DOHH2 (cell line): ENCODE results near the gene NRF1.

Experiments used
- H3F3A ChIP-seq: fragments of 200-600 bp; sonication (generic), shearing (Covaris generic); 2 replicates; pipeline ENCODE4 v1.6.0; 2016; ENCODE audit warnings: antibody characterized with exemption, mild to moderate bottlenecking; ENCODE audit not compliant: control insufficient read depth, insufficient read depth
- H3K27ac ChIP-seq: fragments of 200-600 bp; sonication (generic); 2 replicates; pipeline ENCODE4 v1.5.1; 2014; ENCODE audit warnings: low read depth, mild to moderate bottlenecking, low read length, moderate library complexity
- H3K27me3 ChIP-seq: fragments of 200-600 bp; sonication (generic); 2 replicates; pipeline ENCODE4 v1.6.1; 2014; ENCODE audit warnings: mild to moderate bottlenecking, low read length, mixed read lengths; ENCODE audit not compliant: control insufficient read depth
- H3K36me3 ChIP-seq: fragments of 200-600 bp; sonication (generic); 2 replicates; pipeline ENCODE4 v1.6.1; 2014; ENCODE audit warnings: mild to moderate bottlenecking, low read length, moderate library complexity, mixed read lengths; ENCODE audit not compliant: control insufficient read depth
- H3K4me1 ChIP-seq: fragments of 200-600 bp; sonication (generic); 2 replicates; pipeline ENCODE4 v1.6.1; 2014; ENCODE audit warnings: mild to moderate bottlenecking, low read length, mixed read lengths; ENCODE audit not compliant: control insufficient read depth
- H3K4me2 ChIP-seq: fragments of 200-600 bp; sonication (generic); 2 replicates; pipeline ENCODE4 v1.6.0; 2014; ENCODE audit warnings: mild to moderate bottlenecking, low read length, moderate library complexity
- H3K4me3 ChIP-seq: fragments of 200-600 bp; sonication (generic); 2 replicates; pipeline ENCODE4 v1.5.1; 2014; ENCODE audit warnings: mild to moderate bottlenecking, low read length, mixed read lengths
- H3K79me2 ChIP-seq: fragments of 200-600 bp; sonication (generic); 2 replicates; pipeline ENCODE4 v1.6.1; 2014; ENCODE audit warnings: mild to moderate bottlenecking, low read length, mixed read lengths; ENCODE audit not compliant: control insufficient read depth
- H3K9me2 ChIP-seq: fragments of 200-600 bp; sonication (generic); replicated peaks from 2 replicates; pipeline ENCODE4 v1.6.1; 2014; ENCODE audit warnings: mild to moderate bottlenecking, low read length, mixed read lengths; ENCODE audit not compliant: control insufficient read depth
- H3K9me3 ChIP-seq: fragments of 200-600 bp; sonication (generic); 2 replicates; pipeline ENCODE4 v1.6.1; 2014; ENCODE audit warnings: antibody characterized with exemption, low read length, mixed read lengths; ENCODE audit not compliant: control insufficient read depth, insufficient read depth
- H4K20me1 ChIP-seq: fragments of 200-600 bp; sonication (generic); 2 replicates; pipeline ENCODE4 v1.6.0; 2014; ENCODE audit warnings: low read depth, mild to moderate bottlenecking, antibody characterized with exemption, low read length, moderate library complexity; ENCODE audit not compliant: control insufficient read depth, insufficient read depth
- CTCF ChIP-seq: fragments of 200-600 bp; sonication (generic); IDR thresholded peaks from one replicate; pipeline ENCODE4 v1.5.1; 2014; ENCODE audit warnings: antibody characterized with exemption, mild to moderate bottlenecking, low read depth, low read length; ENCODE audit not compliant: poor library complexity, severe bottlenecking
- EZH2phosphoT487 ChIP-seq: fragments of 200-600 bp; sonication (generic); IDR thresholded peaks from 2 replicates; pipeline ENCODE4 v1.6.1; 2017; ENCODE audit warnings: borderline replicate concordance, mild to moderate bottlenecking, antibody characterized with exemption, low read length, moderate library complexity, mixed read lengths

Gene NRF1

GRCh38 chr7:129800901-129801300 is 189.4 kb downstream of the NRF1 start:
- no peaks in the 10 kb centered on the region for H3K79me2 ChIP-seq
- no peaks in the 10 kb centered on the region for H3F3A ChIP-seq
- H3K27me3 ChIP-seq, result peaks cover 9% of the 10 kb centered on the region

GRCh38 chr7:129801882-129802281 is 190.4 kb downstream of the NRF1 start:
- TF ChIP-seq EZH2phosphoT487, result no peak
- no peaks in the 10 kb centered on the region for H3F3A ChIP-seq
- H3K9me2 ChIP-seq, result no peaks in the 10 kb centered on the region
- H3K4me1 ChIP-seq, result no peaks in the 10 kb centered on the region
- H3K4me2 ChIP-seq, result no peak overlapping the region
- H3K27ac ChIP-seq, result no peak overlapping the region
- H4K20me1 ChIP-seq, result no peaks in the 10 kb centered on the region
- H3K36me3 ChIP-seq, result no peaks in the 10 kb centered on the region
- H3K9me3 ChIP-seq, result no peaks in the 10 kb centered on the region
- H3K79me2 ChIP-seq, result no peaks in the 10 kb centered on the region
- peaks cover 9% of the 10 kb centered on the region for H3K27me3 ChIP-seq
- no peak overlapping the region for H3K4me3 ChIP-seq

More at GRCh38 chr7:129800901-129801300, 189.4 kb downstream of the NRF1 start:
- no peaks in the 10 kb centered on the region for H3K9me2 ChIP-seq
- no peaks in the 10 kb centered on the region for H3K4me1 ChIP-seq
- no peak overlapping the region for H3K4me3 ChIP-seq
- H3K9me3 ChIP-seq, result no peaks in the 10 kb centered on the region
- no peak for TF ChIP-seq EZH2phosphoT487
- TF ChIP-seq CTCF, result no peak
- no peaks in the 10 kb centered on the region for H4K20me1 ChIP-seq
- H3K36me3 ChIP-seq, result no peaks in the 10 kb centered on the region
- no peak overlapping the region for H3K4me2 ChIP-seq
- H3K27ac ChIP-seq, result no peak overlapping the region

GRCh38 chr7:129803546-129804081 is 192.1 kb downstream of the NRF1 start:
- Histone ChIP-seq H3K27ac (no peak overlapping the region), H3K9me3 (no peaks in the 10 kb centered on the region), H3K9me2 (no peaks in the 10 kb centered on the region), H3F3A (no peaks in the 10 kb centered on the region), H3K4me2 (no peak overlapping the region), H4K20me1 (no peaks in the 10 kb centered on the region), H3K36me3 (no peaks in the 10 kb centered on the region), H3K79me2 (no peaks in the 10 kb centered on the region), H3K27me3 (peaks cover 5% of the 10 kb centered on the region), H3K4me1 (no peaks in the 10 kb centered on the region), H3K4me3 (no peak overlapping the region)
- TF ChIP-seq EZH2phosphoT487, result no peak
- no peak for TF ChIP-seq CTCF

- Histone ChIP-seq H3K9me3 (no peaks in the 10 kb centered on the region), H3K9me2 (no peaks in the 10 kb centered on the region), H3K4me3 (no peak overlapping the region), H3K36me3 (no peaks in the 10 kb centered on the region), H3K79me2 (no peaks in the 10 kb centered on the region), H3F3A (no peaks in the 10 kb centered on the region), H3K27me3 (peaks cover 5% of the 10 kb centered on the region), H4K20me1 (no peaks in the 10 kb centered on the region), H3K4me1 (no peaks in the 10 kb centered on the region), H3K4me2 (no peak overlapping the region), H3K27ac (no peak overlapping the region)
- no peak for TF ChIP-seq EZH2phosphoT487
- no peak for TF ChIP-seq CTCF
These were observed 192.8 kb downstream of the NRF1 start for GRCh38 chr7:129804111-129804889.
